Dermis microvascular lymphatic vessel endothelial cell (primary cell): ENCODE data around the gene DDX27. TPM values are rescaled to one million over a fixed set of nuclear protein-coding genes. Genes with fewer than 3 reads are reported as not detected.

ENCODE experiments used
- DNase-seq, 2 donors: peaks; one replicate each; pipeline versions ENCODE4 v3.0.0 to v3.0.0-alpha.2; 2010; ENCODE audit warnings: low read depth in 2 of 2
- total RNA-seq: library from RNA; depleted of rRNA; stranded (reverse); fragments of >200 nt; gene quantifications from 2 replicates; pipeline ENCODE4 v1.2.1, GENCODE V29; 2014

DDX27 gene
- total RNA-seq, 1 donor from 2014 or later: 20.0 TPM

DNA sequence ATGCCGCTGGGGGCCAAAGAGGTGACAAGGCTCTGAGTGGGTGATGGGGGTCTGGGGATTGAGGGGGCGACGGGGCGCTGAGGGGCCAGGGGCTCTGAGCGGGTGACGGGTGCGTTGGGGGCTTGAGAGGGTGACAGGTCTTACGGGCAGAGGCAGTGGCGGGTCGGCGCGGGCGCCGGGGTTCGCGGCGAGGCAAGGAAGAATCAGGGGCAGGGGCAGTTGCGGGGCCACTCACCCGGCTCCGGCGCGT is 58.5 kb downstream of the DDX27 start:
- no peak for DNase-seq

GRCh38 chr20:49278036-49278817 is 59.0 kb downstream of the DDX27 start, which contains the start of gene ZNFX1:
ZNFX1 (minus strand) TSS chr20:49278057; CDS start chr20:49275839, 2,218 bp downstream.
- peak; percentile 95 to 98 for DNase-seq

GRCh38 chr20:49278818-49279676 is 59.8 kb downstream of the DDX27 start:
- DNase-seq: no peak

DNA sequence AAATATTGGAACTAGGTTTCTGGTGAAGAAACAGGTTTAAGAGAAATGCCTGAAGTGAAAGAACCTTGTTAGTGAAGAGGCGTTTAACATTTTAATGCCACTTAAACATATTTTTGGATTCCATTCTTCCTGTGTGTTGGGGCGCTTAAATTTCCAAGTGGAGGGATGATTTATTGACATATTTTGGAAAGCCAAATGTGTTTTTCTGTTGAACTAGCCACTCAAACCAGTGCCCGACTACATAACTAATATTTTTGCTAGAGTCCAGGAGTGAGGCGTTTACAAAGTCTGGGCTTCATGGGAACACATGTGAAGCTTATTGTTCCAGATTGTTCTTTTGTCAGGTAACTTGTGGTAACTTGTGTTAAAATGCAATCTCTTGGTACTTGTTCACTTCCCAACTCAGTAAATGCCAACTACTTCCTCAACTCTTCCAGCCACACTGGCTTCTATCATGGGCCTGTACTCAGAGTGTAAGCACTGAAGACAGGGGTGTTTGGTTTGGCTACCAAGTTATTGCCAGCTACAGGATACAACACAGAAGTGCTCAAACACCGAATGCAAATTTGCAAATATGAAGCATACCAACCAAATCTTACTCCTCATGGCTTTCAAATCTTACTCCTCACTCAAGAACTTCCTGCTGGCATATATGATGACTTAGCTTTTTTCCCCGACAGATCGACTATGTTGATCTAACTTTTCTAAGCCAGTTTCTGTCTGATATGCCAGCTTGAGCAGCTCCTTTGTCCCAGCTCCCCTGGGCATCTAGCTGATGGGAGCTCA is 60.7 kb downstream of the DDX27 start:
- no peak for DNase-seq

- no peak for DNase-seq
Observed at GRCh38 chr20:49280463-49281058, 61.3 kb downstream of the DDX27 start.

GRCh38 chr20:49281059-49281912 is 62.1 kb downstream of the DDX27 start:
- DNase-seq: peak; percentile 43 to 88

DNA sequence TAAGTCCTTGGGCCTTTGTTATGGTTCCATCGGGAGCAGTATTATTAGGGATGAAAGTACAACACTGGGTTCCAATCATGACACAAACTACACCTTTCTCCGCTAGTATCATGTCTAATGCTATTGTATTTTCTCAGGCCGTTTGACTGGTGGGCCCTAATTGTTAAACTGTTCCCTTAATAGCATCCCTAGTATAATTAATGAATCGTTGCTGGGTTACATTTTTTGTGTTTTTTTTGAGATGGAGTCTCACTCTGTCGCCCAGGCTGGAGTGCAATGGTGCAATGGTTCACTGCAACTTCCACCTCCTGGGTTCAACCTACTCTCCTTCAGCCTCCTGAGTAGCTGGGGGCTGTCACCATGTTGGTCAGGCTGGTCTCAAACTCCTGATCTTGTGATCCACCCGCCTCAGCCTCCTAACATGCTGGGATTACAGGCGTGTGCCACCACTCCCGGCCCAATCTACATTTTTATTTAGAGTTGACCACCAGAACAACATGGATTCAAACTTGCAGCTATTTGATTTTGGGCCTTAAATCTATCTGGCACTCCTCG is 62.8 kb downstream of the DDX27 start:
- DNase-seq: no peak

DNA sequence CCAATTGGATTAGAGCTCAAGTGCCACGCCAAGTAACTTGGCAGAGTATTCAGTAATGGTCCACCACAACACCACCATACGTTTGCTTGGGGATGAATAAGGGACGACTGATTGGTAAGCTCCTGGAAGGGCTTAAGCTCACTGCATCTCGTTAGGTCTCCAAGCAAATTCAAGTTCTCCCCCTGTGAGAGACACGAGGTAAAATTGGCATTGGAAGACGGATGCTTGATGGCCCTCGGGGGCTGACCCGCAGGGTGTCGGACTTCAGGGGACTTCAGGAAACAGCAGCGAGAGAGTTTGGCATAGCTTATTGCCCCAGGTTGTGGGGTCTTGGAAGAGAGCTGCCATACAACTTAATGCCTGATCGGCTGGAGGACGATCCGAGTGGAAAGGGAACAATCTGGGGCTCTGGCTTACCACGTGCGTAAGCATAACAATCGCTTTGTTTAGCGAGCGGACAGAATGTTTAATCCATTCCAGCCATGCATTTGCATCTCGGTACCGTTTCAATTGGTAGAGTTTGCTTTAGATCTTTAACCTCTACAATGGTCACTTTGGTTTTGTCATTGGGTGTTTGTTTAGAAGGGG is 63.5 kb downstream of the DDX27 start:
- no peak for DNase-seq

DNA sequence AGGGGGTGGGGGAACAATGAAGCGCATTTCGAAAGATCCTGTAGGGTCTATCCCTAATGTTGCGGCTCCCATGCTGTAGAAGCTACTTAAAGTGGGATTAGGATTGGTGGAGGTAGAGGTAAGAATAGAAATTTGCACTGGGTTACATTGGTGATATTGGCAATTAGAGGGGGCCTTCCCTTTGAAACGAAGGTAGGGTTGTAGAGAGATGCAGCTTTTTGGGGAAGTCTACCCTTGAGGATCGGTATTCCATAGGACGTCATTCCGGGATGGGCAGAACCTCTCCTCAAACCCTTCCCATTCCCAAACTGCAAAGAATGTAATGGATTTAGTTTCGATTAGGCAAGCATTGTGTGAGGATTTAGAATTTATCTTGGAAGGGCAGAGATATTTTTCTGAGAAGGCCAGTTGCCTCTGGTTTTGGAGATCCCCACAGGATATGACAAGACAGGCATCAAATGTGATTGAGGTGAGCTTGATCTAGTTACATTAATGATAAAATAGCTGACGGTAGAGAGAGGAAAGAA is 64.0 kb downstream of the DDX27 start:
- DNase-seq: no peak

DNA sequence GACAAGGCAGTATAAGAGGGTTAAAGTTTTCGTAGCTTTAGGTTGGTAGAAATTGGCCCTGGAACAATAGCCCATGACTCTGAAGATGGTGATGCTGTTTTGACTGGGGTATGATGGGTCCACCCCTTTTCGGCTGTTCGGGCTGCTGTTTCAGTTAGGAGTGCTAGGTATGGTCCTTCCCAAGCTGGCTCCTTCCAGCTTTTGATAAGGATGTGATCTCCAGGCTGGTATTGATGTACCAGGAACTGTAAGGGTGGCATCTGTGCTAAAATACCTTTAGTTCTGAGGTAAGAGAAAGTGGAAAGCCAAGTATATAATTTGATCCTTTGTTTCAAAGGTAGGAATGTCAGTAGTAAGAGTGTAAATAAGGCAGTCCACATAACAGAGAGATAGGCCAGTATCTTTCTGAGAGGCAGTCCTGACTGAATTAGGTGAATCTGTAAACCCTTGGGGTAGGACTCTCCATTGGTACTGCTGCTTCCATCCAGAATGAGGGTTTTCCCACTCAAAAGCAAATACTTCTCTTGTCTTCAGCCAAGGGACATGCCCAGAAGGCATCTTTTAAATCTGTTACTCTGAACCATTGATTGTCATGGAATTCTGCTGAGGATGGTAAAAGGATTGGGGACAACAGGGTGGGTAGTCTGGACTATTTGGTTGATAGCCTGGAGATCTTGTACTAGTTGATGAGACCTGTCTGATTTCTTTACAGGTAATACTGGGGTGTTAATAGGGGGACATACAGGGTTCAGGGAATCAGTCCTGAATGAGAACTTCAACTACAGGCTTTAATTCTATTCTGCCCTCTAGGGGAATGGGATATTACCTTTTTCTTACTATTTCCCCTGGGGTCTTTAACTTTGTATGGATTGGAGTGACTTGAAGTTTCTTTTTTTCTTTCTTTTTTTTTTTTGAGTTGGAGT is 64.7 kb downstream of the DDX27 start:
- DNase-seq: no peak

- DNase-seq: no peak
Observed at GRCh38 chr20:49284818-49285217, 65.6 kb downstream of the DDX27 start.

DNA sequence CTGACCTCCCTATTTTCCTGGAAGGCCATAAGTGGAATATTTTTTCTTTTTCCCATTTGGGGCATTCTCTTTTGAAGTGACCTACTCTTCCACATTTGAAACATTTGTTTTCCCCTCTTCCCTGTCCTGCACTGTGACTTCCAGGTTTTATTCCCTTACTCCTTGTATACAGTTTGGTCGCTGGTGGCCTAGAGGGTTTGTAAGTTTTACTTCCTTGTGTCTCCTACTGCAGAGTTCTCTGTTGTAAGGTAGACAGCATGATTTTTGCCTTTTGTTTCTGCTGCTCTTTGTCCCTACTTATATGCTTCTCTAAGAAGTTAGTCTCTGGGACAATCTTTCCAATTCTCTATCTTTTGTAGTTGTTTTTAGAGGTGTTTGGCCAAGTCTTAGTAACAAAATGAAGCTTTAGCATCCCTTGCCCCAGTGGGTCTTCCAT is 66.0 kb downstream of the DDX27 start:
- no peak for DNase-seq

- DNase-seq: no peak
Observed at GRCh38 chr20:49285813-49286494, 66.7 kb downstream of the DDX27 start.

DNA sequence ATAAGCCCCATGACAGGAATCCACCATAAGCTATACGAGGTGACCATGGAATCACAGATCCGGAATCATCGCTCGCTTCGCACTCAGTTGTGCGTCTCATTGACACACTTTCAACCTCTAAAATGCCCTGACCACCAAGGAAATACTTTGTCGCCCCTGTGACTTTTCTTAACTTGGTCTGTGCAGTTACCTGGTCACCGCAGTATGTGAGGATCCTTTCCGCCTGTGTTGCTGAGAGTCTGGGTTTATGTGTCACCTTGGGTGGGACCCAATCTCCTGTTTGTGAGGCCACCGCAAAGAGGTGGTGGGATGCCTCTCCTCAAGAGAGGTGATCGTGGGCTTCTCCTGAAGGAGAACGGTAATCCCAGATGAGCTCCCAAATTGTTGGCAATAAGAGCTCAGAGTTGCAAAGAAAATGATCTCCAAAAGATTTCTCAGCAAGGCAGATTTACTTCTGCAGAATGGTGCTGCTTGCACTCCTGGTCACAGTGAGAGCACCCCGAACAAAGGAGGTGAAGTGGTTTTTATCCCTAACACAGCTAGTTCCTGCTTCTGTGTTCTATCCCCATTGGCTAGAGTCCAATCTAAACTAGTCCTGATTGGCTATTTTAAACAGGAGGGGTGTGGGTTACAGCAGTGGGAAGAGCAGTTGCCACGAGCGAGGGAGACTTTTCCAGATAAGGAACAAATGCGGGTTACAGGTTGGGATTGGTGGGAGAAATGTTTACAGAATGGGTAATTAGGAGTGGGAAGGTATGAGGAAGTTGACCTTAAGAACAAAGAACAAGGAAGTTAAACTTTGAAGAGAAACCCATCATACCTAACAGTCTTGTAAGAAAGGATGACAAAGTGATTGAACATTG is 67.7 kb downstream of the DDX27 start:
- DNase-seq: no peak

- no peak for DNase-seq
Observed at GRCh38 chr20:49287555-49288249, 68.5 kb downstream of the DDX27 start.

GRCh38 chr20:49288250-49288751 is 69.1 kb downstream of the DDX27 start:
- no peak for DNase-seq
